MCF 10A (cell line): ENCODE data around the gene PFKFB3. TPM values are rescaled to one million over a fixed set of nuclear protein-coding genes. Genes with fewer than 3 reads are reported as not detected.

Source experiments
- BruUV-seq: library from RNA; stranded (reverse); fragments of 400-500 nt; replicated peaks from 2 replicates; lab custom pipeline; 2021; lab: Mats Ljungman, UMichigan
- CTCF ChIA-PET: fragments of 300-600 bp; sonication (Branson Sonifier 250); formaldehyde crosslinking; extraction: SDS; loops from one replicate; lab custom pipeline; 2021; ENCODE audit warnings: antibody characterized with exemption, inconsistent platforms; lab: Yijun Ruan, JAX
- POLR2A ChIA-PET: fragments of 300-600, 350-650 bp; sonication (Branson Sonifier 250); formaldehyde crosslinking; extraction: SDS; loops from one replicate; lab custom pipeline; 2020; ENCODE audit warnings: antibody characterized with exemption, inconsistent platforms; lab: Yijun Ruan, JAX
- DNase-seq: peaks from one replicate; pipeline ENCODE4 v3.0.0-alpha.2; 2018; ENCODE audit not compliant: unreplicated experiment
- H3K27ac Mint-ChIP-seq: one replicate; pipeline ENCODE4 v1.8.0; 2022; ENCODE audit warnings: mild to moderate bottlenecking, low read depth, mixed read lengths; ENCODE audit not compliant: unreplicated experiment
- H3K27me3 Mint-ChIP-seq: one replicate; pipeline ENCODE4 v1.8.0; 2022; ENCODE audit warnings: mixed read lengths; ENCODE audit not compliant: insufficient read depth, unreplicated experiment
- H3K36me3 Mint-ChIP-seq: one replicate; pipeline ENCODE4 v1.8.0; 2022; ENCODE audit warnings: mild to moderate bottlenecking, moderate library complexity, mixed read lengths; ENCODE audit not compliant: insufficient read depth, unreplicated experiment
- H3K4me1 Mint-ChIP-seq: one replicate; pipeline ENCODE4 v1.8.0; 2022; ENCODE audit warnings: mixed read lengths; ENCODE audit not compliant: insufficient read depth, unreplicated experiment
- H3K4me3 Mint-ChIP-seq: one replicate; pipeline ENCODE4 v1.8.0; 2022; ENCODE audit warnings: mild to moderate bottlenecking, moderate library complexity, mixed read lengths; ENCODE audit not compliant: unreplicated experiment
- H3K9me3 Mint-ChIP-seq: one replicate; pipeline ENCODE4 v1.8.0; 2022; ENCODE audit warnings: mixed read lengths; ENCODE audit not compliant: unreplicated experiment
- intact Hi-C: fragments of 100-400 bp; cut with micrococcal nuclease; formaldehyde crosslinking; loops from 2 replicates; pipeline ENCODE4 v1.14.1; 2022
- total RNA-seq: library from RNA; stranded (reverse); gene quantifications from 2 replicates; pipeline ENCODE4 v1.2.3, GENCODE V29; 2022
- TF ChIP-seq, protein P1 (sequence below): fragments of 200-600 bp; IDR thresholded peaks from one replicate; pipeline ENCODE4 v1.8.0; 2022; ENCODE audit warnings: antibody characterized with exemption, mild to moderate bottlenecking; ENCODE audit not compliant: unreplicated experiment

PFKFB3 gene
- total RNA-seq, 1 experiment from 2014 or later: 15.8 TPM

- Mint-ChIP-seq H3K27ac (no peak overlapping the region), H3K4me1 (no peaks in the 10 kb centered on the region), H3K27me3 (no peaks in the 10 kb centered on the region), H3K36me3 (peaks cover 55% of the 10 kb centered on the region), H3K4me3 (no peak overlapping the region), H3K9me3 (no peaks in the 10 kb centered on the region)
- CTCF ChIA-PET: interaction anchor here (0.6 kb wide), 1 partner anchor 11 kb away, joined by 4 read pairs; no protein-coding TSS in a partner anchor
- no peak for DNase-seq
- POLR2A ChIA-PET: no interaction called here
- TF ChIP-seq, protein P1, sequence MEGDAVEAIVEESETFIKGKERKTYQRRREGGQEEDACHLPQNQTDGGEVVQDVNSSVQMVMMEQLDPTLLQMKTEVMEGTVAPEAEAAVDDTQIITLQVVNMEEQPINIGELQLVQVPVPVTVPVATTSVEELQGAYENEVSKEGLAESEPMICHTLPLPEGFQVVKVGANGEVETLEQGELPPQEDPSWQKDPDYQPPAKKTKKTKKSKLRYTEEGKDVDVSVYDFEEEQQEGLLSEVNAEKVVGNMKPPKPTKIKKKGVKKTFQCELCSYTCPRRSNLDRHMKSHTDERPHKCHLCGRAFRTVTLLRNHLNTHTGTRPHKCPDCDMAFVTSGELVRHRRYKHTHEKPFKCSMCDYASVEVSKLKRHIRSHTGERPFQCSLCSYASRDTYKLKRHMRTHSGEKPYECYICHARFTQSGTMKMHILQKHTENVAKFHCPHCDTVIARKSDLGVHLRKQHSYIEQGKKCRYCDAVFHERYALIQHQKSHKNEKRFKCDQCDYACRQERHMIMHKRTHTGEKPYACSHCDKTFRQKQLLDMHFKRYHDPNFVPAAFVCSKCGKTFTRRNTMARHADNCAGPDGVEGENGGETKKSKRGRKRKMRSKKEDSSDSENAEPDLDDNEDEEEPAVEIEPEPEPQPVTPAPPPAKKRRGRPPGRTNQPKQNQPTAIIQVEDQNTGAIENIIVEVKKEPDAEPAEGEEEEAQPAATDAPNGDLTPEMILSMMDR: no peak
- intact Hi-C loops: no loop called here
- no TSS peak for BruUV-seq
Measured at GRCh38 chr10:6229290-6229689, 26.6 kb downstream of the PFKFB3 start.

DNA sequence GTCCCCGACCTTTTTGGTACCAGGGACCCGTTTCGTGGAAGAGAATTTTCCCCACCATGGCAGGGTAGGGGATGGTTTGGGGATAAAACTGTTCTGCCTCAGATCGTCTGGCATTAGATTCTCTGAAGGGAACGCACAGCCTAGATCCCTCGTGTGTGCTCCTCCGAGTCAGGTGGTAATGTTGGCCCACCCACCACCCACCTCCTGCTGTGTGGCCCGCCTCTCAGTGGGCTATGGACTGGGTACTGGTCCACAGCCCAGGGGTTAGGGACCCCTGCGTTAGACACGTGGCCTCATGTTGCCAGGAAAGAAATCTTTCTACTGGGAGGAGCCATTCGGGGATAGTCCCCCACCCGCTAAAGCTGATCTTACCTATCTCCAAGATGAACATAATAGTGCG, 27.0 kb downstream of the PFKFB3 start:
- ChIA-PET CTCF (interaction anchor here (0.6 kb wide), 1 partner anchor 11 kb away, joined by 4 read pairs; no protein-coding TSS in a partner anchor), POLR2A (no interaction called here)
- no peak for DNase-seq
- no peaks in the 10 kb centered on the region for H3K27me3 Mint-ChIP-seq
- TF ChIP-seq, protein P1: no peak
- no peaks in the 10 kb centered on the region for H3K4me1 Mint-ChIP-seq
- no peaks in the 10 kb centered on the region for H3K9me3 Mint-ChIP-seq
- BruUV-seq: no TSS peak
- peaks cover 54% of the 10 kb centered on the region for H3K36me3 Mint-ChIP-seq
- intact Hi-C loops: no loop called here
- no peak overlapping the region for H3K4me3 Mint-ChIP-seq
- H3K27ac Mint-ChIP-seq: no peak overlapping the region

- H3K9me3 Mint-ChIP-seq: no peaks in the 10 kb centered on the region
- no peak overlapping the region for H3K27ac Mint-ChIP-seq
- H3K36me3 Mint-ChIP-seq: peaks cover 54% of the 10 kb centered on the region
- intact Hi-C loops: no loop called here
- no peak overlapping the region for H3K4me3 Mint-ChIP-seq
- DNase-seq: no peak
- CTCF ChIA-PET: no interaction called here
- H3K4me1 Mint-ChIP-seq: no peaks in the 10 kb centered on the region
- no peaks in the 10 kb centered on the region for H3K27me3 Mint-ChIP-seq
- POLR2A ChIA-PET: no interaction called here
- TF ChIP-seq, protein P1: no peak
- BruUV-seq: no TSS peak
Measured at GRCh38 chr10:6230315-6230714, 27.6 kb downstream of the PFKFB3 start.

DNA sequence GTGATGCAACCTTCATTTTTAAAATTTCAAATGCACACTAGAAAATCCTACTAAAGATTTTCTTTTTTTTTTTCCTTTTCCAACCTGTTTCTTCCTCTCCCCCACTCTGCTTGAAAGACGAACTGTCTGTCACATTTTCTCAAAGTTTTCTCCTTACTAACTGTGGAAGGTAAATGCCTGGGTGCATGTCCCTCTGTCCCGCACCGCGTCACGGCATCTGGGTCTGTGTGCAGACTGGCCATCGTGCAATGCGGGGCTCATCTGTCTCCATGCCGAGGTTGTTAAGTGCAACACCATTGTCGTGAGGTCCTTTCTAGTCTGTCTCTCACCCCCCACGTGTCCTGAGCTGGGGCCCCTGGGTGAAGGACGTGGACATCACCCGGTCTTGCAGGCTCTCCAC, 28.4 kb downstream of the PFKFB3 start:
- no peak for DNase-seq
- H3K9me3 Mint-ChIP-seq: no peaks in the 10 kb centered on the region
- TF ChIP-seq, protein P1: no peak
- no peaks in the 10 kb centered on the region for H3K27me3 Mint-ChIP-seq
- intact Hi-C loops: no loop called here
- BruUV-seq: no TSS peak
- H3K36me3 Mint-ChIP-seq: peaks cover 48% of the 10 kb centered on the region
- no peaks in the 10 kb centered on the region for H3K4me1 Mint-ChIP-seq
- POLR2A ChIA-PET: no interaction called here
- no peak overlapping the region for H3K4me3 Mint-ChIP-seq
- CTCF ChIA-PET: interaction anchor here (0.6 kb wide), 1 partner anchor 171 kb away, joined by 3 read pairs; no protein-coding TSS in a partner anchor
- H3K27ac Mint-ChIP-seq: no peak overlapping the region
